Left ventricle myocardium superior (tissue), 1 donor: ENCODE measurements around the gene ATP2C2. TPM values are rescaled to one million over a fixed set of nuclear protein-coding genes. Genes with fewer than 3 reads are reported as not detected.
"Not testable (repeated sequence)": the region's sequence is repeated elsewhere in the genome, so short reads cannot be mapped to it uniquely, and the experiment has no call there.

ENCODE experiments used
- ATAC-seq: fragments of 200-7000 bp; cut with Tn5 transposase; one replicate; pipeline ENCODE4 v1.9.1; 2020; ENCODE audit warnings: mild to moderate bottlenecking, moderate library complexity
- DNase-seq: peaks from one replicate; pipeline ENCODE4 v3.0.0-alpha.2; 2020
- intact Hi-C: fragments of 100-400 bp; cut with micrococcal nuclease; formaldehyde crosslinking; loops from one replicate; pipeline ENCODE4 v1.11.0; 2022
- total RNA-seq: library from RNA; stranded (reverse); fragmentation: NEBNext Ultra II Directional; extraction: Animal tissue kit (Norgen Biotek cat#: 25700); gene quantifications from one replicate; pipeline ENCODE4 v1.2.1, GENCODE V29; 2021
- donor health status: DM: no; HTN: yes; CAD: no; lungs with severe emphysema.

ATP2C2 gene
- total RNA-seq, 1 donor from 2014 or later: not detected

DNA sequence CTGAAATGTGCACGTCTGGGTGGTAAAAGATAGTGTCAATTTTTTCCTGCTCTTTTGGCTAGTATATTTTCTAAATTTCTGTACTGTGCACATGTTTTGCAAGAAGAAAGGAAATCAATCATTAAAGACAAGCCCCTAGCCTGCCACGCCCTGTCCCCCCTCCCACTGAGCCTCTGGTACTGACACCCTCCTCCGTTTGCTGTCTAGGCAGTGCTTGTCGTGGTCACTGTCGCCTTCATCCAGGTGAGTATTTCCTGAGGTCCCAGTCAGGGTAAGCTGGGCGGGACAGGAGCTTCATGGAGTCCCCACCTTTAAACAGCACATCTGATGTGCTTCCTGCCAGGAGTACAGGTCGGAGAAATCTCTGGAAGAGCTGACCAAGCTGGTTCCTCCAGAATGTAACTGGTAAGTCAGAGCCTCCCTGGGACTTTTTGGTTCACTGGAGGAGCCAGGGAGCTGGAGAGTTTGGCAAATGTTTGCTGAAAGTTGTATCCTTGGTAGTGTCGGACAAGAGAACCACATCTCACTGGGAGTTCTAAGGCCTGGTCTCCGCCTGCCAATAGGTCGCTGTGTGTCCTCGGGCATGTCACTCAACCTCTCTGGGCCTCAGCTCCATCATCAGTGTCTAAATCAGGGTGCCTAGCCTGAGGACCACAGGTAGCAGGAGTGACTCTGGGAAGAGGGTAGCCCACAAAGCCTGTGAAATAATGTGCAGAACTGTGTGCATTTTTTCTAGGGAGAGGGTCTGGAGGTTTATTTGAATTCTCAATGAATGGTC is 42.2 kb downstream of the ATP2C2 start:
- no peak for DNase-seq
- intact Hi-C loops: no loop called here
- no peak for ATAC-seq

- ATAC-seq (no peak), DNase-seq (no peak)
- intact Hi-C loops: no loop called here
Measured at GRCh38 chr16:84411768-84412167, 43.4 kb downstream of the ATP2C2 start.

GRCh38 chr16:84412262-84412661 is 43.9 kb downstream of the ATP2C2 start:
- DNase-seq (no peak), ATAC-seq (no peak)
- intact Hi-C loops: no loop called here

DNA sequence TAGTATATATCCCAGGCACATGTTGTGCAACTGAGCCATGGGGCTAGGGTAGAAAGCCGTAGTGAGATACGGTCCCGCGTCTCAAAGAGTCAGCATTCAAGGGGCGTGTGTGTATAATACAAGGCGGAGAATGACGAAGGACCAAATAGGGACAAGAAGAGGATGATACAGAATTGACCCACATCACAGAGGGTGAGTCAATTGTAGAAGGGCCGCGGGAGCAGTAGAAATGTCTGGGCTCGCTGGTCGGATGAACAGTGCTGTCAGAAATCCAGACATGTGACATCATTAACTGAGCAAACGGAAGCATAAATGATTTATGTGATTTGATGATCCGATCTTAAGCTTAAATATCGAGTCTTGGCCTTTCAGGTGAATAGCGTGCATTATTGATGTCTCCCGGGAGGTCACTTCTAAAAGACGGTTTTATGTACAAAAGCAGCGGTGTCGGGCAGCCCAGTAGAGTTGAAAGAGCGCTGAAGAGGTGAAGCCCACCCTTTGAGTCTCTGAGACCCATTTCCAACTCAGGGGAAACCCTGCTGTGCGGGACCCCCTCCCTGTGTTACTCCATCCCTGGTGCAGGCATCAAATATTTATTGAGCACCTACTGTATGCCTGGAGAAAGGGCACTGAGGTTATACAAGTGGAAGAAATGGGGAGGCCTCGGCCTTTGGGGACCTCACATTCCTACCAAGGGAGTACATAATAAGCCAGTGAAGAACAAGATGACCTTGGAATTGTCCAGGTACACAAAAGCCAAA is 45.1 kb downstream of the ATP2C2 start:
- DNase-seq (no peak), ATAC-seq (no peak)
- intact Hi-C loops: no loop called here

- intact Hi-C loops: no loop called here
- peak; percentile 73 for ATAC-seq
- DNase-seq: peak; percentile 40
Measured at GRCh38 chr16:84414789-84415326, 46.5 kb downstream of the ATP2C2 start.

GRCh38 chr16:84416407-84417321 is 48.3 kb downstream of the ATP2C2 start:
- ATAC-seq (no peak), DNase-seq (no peak)
- intact Hi-C loops: no loop called here

GRCh38 chr16:84418056-84418849 is 49.9 kb downstream of the ATP2C2 start:
- intact Hi-C loops: no loop called here
- no peak for DNase-seq
- ATAC-seq: no peak

- intact Hi-C loops: no loop called here
- no peak for ATAC-seq
- no peak for DNase-seq
Measured at GRCh38 chr16:84419730-84420129, 51.4 kb downstream of the ATP2C2 start.

GRCh38 chr16:84420556-84420955 is 52.2 kb downstream of the ATP2C2 start:
- DNase-seq, intact Hi-C loops, ATAC-seq: not testable (repeated sequence)

GRCh38 chr16:84421081-84421937 is 53.0 kb downstream of the ATP2C2 start:
- no peak for DNase-seq
- no peak for ATAC-seq
- intact Hi-C loops: no loop called here

DNA sequence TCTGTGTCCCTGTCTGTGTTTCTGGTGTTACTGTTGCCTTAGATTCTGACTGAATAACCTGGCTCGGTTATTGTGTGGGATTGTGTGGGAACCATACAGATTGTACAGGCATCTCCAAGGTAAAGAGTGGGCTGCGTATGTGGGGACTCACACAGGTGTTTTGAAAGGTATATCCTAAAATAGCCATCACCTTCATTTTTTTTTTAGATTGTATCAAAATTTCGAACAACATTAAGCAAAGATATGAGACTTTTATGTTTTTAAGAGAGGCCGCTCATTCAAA is 53.5 kb downstream of the ATP2C2 start:
- intact Hi-C loops: no loop called here
- no peak for ATAC-seq
- DNase-seq: no peak

GRCh38 chr16:84423416-84423837 is 55.1 kb downstream of the ATP2C2 start:
- intact Hi-C loops: no loop called here
- ATAC-seq (no peak), DNase-seq (no peak)

DNA sequence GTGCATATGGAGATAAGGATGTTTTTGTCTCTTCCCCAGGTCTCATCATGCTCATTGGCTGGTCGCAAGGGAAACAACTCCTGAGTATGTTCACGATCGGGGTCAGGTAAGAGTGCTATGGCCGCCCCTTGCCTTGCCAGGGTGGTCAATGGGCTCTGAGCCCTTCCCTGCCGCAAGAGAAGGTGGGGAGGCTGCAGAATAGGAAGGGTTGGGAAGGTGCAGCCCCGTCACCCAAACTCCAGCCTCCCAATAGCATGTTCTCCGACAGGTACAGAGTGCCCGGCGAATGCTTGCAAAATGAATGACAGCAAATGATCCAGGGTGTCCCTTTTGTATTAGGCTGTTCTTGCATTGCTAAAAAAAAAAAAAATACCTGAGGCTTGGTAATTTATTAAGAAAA is 57.4 kb downstream of the ATP2C2 start:
- DNase-seq (no peak), ATAC-seq (no peak)
- intact Hi-C loops: no loop called here

GRCh38 chr16:84426804-84427203 is 58.5 kb downstream of the ATP2C2 start:
- no peak for DNase-seq
- no peak for ATAC-seq
- intact Hi-C loops: no loop called here

DNA sequence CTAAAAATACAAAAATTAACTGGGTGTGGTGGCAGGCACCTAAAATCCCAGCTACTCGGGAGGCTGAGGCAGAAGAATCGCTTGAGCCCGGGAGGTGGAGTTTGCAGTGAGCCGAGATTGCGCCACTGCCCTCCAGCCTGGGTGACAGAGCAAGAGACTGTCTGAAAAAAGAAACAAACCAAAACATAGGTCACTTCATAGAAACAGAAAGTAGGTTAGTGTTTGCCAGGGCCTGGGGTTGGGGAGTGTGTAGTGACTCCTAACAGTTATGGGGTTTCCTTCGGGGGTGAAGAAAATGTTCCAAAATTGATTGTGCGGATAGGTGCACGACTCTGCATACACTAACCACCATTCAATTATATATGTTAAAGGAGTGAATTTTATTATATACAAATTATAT is 59.2 kb downstream of the ATP2C2 start:
- ATAC-seq (no peak), DNase-seq (no peak)
- intact Hi-C loops: no loop called here

- intact Hi-C loops: no loop called here
- ATAC-seq (no peak), DNase-seq (no peak)
Measured at GRCh38 chr16:84430860-84431259, 62.5 kb downstream of the ATP2C2 start.

DNA sequence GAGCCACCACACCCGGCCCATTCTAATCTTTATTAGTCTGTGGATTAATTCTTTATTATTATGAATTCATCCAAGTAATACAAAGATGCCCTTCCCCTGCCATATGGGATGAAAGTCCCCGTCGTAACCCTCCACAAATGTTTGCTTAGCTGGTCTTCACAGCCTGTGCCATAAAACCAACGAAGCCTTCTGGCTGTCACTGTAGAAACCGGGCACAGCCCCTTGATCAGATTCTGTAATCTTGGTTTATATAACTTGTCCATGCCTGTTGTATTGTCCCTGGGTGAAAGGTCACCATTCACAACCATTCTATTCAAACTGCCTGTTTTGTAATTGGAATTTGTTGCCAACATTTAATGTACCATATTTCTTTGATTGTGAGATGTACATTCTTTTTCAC is 66.5 kb downstream of the ATP2C2 start:
- DNase-seq: no peak
- no peak for ATAC-seq
- intact Hi-C loops: no loop called here

DNA sequence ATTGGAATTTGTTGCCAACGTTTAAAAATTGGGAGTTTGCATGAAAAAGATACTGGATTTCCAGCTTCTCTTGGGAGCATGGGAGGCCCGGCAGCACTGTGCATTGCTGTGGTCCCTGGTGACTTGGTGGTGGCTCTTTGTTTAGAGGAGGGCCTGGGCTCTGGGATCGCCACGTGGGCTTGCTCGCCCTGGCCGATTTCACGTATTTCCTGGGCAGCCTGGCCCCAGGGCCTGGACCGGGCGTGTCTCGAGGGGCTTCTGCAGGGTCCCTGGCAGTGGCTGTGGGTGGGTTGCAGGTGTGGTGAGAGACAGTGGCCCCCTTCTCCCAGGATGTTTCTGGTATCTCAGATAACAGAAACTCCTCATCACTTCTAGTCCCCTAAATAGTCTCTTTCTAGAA is 67.9 kb downstream of the ATP2C2 start:
- intact Hi-C loops: no loop called here
- DNase-seq (no peak), ATAC-seq (no peak)
